ENCODE results near the gene PCDHGA11. TPM values are rescaled to one million over a fixed set of nuclear protein-coding genes. Genes with fewer than 3 reads are reported as not detected.
"Not testable (repeated sequence)": the region's sequence is repeated elsewhere in the genome, so short reads cannot be mapped to it uniquely, and the experiment has no call there.

The PCDHGA11 gene
- 1 to 10 TPM in 1 of 3 donors, under 1 TPM in 2; 0.32 to 1.1 (median 0.79) TPM for polyA plus RNA-seq

DNA sequence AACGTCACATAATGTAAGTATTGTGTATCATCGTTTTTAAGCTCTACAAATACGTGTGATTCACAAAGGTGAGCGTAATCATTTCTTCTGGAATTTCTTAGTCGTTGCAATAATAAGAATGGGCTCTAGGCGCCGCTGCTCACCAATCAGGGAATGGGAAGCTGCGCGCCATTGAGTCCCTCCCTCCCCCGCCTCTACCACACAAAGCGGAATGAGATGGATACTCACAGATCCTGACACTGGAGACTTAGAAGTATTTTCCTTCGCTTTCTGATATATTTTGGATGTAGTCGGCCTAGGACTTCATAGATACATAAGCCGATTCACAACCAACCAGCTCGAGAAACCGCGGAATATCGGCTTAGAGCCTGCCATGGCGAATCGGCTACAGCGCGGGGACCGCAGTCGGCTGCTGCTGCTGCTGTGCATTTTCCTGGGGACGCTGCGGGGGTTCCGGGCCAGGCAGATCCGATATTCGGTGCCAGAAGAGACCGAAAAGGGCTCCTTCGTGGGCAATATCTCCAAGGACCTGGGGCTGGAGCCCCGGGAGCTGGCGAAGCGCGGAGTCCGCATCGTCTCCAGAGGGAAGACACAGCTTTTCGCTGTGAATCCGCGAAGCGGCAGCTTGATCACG, at the start of gene PCDHGA11:
TSS of gene PCDHGA11 (plus strand) at position 197 of the 634 bp plus-strand sequence. CDS start at position 374, 177 bp downstream.
- WGBS, 3 donors, result 9 to 11% (median 10%) methylated on average over 42 of the region's 42 CpGs
- H3K27ac ChIP-seq (ENCODE audit: low read depth, low read length), result no peak within 1 kb of the TSS

- H3K27ac ChIP-seq (ENCODE audit: low read depth, low read length), result no peak overlapping the region
- WGBS, 3 donors, result 27 to 34% (median 29%) methylated on average over 69 of the region's 69 CpGs
Measured at GRCh38 chr5:141371572-141372475, 49.0 kb upstream of the PCDHGA11 start.

DNA sequence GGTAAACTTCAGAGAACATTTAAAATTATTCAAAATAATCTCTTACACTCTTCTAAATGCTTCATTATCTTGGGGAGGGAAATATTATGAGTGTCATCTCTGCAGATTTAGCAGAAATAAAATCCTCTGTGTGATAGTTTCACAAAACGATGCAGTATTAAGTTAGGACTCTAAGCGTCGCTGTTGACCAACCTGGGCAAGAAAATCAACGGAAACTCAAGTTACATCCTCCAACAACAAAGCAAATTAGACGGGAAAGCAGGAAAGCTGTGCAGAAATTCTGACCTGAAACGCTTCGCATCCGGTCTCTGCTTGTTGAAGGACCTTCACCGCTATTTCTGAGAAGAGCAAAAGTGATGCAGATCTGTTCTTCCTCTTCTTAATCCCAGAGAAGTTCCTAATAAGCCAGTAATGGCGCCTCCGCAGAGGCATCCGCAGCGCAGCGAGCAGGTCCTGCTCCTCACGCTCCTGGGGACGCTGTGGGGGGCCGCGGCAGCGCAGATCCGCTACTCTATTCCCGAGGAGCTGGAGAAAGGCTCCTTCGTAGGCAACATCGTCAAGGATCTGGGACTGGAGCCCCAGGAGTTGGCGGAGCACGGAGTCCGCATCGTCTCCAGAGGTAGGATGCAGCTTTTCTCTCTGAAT, 47.1 kb upstream of the PCDHGA11 start, which contains the start of gene PCDHGA6:
TSS of gene PCDHGA6 (plus strand) at position 219 of the 645 bp plus-strand sequence. CDS start at position 412, 193 bp downstream.
- 10 to 20% (median 17%) methylated on average over 27 of the region's 27 CpGs for WGBS, 3 donors

GRCh38 chr5:141374627-141375026, 46.2 kb upstream of the PCDHGA11 start:
- no peak overlapping the region for H3K27ac ChIP-seq (ENCODE audit: low read depth, low read length)
- 53 to 60% (median 55%) methylated on average over 14 of the region's 14 CpGs for WGBS, 3 donors

More for the DNA sequence above, 47.1 kb upstream of the PCDHGA11 start, which contains the start of gene PCDHGA6:
- H3K27ac ChIP-seq (ENCODE audit: low read depth, low read length), result no peak within 1 kb of the TSS

- 42 to 50% (median 45%) methylated on average over 37 to 41 of the region's 48 CpGs for WGBS, 3 donors
- not testable (repeated sequence) for H3K27ac ChIP-seq (ENCODE audit: low read depth, low read length)
Measured at GRCh38 chr5:141375444-141376155, 45.3 kb upstream of the PCDHGA11 start.

GRCh38 chr5:141382469-141383294, 38.2 kb upstream of the PCDHGA11 start, which contains the start of gene PCDHGA7:
Gene PCDHGA7, plus strand, starts transcription at chr5:141382742. Its CDS starts 158 bp downstream, at chr5:141382900.
- H3K27ac ChIP-seq (ENCODE audit: low read depth, low read length), result no peak within 1 kb of the TSS
- WGBS, 3 donors, result 12 to 15% (median 14%) methylated on average over 37 of the region's 37 CpGs

DNA sequence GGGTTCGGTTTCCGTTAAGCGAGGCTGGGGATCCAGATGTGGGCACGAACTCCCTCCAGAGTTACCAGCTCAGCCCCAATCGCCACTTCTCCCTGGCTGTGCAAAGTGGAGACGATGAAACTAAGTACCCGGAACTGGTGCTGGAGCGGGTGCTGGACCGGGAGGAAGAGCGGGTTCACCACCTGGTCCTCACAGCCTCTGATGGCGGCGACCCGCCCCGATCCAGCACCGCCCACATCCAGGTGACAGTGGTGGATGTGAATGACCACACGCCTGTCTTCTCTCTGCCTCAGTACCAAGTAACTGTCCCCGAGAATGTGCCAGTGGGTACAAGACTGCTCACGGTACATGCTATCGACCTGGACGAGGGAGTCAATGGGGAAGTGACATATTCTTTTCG, 37.5 kb upstream of the PCDHGA11 start:
- WGBS, 3 donors, result 27 to 35% (median 34%) methylated on average over 21 of the region's 21 CpGs
- no peak overlapping the region for H3K27ac ChIP-seq (ENCODE audit: low read depth, low read length)

DNA sequence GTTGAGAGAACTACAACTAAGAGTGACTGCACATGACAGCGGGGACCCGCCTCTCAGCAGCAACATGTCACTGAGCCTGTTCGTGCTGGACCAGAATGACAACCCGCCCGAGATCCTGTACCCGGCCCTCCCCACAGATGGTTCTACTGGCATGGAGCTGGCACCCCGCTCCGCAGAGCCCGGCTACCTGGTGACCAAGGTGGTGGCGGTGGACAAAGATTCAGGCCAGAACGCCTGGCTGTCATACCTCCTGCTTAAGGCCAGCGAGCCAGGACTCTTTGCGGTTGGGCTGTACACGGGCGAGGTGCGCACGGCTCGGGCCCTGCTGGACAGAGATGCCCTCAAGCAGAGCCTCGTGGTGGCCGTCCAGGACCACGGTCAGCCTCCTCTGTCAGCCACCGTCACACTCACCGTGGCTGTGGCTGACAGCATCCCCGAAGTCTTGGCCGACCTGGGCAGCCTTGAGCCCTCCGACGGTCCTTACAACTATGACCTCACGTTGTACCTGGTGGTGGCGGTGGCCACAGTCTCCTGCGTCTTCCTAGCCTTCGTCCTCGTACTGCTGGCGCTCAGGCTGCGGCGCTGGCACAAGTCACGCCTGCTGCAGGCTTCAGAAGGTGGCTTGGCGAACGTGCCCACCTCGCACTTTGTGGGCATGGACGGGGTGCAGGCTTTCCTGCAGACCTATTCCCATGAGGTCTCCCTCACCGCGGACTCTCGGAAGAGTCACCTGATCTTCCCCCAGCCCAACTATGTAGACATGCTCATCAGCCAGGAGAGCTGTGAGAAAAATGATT, 36.2 kb upstream of the PCDHGA11 start:
- H3K27ac ChIP-seq (ENCODE audit: low read depth, low read length), result no peak overlapping the region
- WGBS, 3 donors, result 43 to 48% (median 45%) methylated on average over 43 of the region's 43 CpGs

- 6 to 13% (median 11%) methylated on average over 17 to 21 of the region's 40 CpGs for WGBS, 3 donors
- H3K27ac ChIP-seq (ENCODE audit: low read depth, low read length), result not testable (repeated sequence)
Measured at GRCh38 chr5:141387557-141388311, 33.1 kb upstream of the PCDHGA11 start, which contains the start of gene PCDHGB4. Gene PCDHGB4, plus strand, starts transcription at chr5:141387698. Its CDS starts 187 bp downstream, at chr5:141387885.

- no peak overlapping the region for H3K27ac ChIP-seq (ENCODE audit: low read depth, low read length)
- WGBS, 3 donors, result 41 to 48% (median 44%) methylated on average over 10 of the region's 10 CpGs
Measured at GRCh38 chr5:141388661-141389060, 32.2 kb upstream of the PCDHGA11 start.

- H3K27ac ChIP-seq (ENCODE audit: low read depth, low read length), result no peak overlapping the region
- WGBS, 3 donors, result 31 to 33% (median 32%) methylated on average over 73 to 77 of the region's 77 CpGs
Measured at GRCh38 chr5:141389153-141390042, 31.5 kb upstream of the PCDHGA11 start.

- 22 to 29% (median 28%) methylated on average over 38 of the region's 38 CpGs for WGBS, 3 donors
- no peak within 1 kb of the TSS for H3K27ac ChIP-seq (ENCODE audit: low read depth, low read length)
Measured at GRCh38 chr5:141392429-141393198, 28.2 kb upstream of the PCDHGA11 start, which contains the start of gene PCDHGA8. Gene PCDHGA8, plus strand, starts transcription at chr5:141392633. Its CDS starts 181 bp downstream, at chr5:141392814.

DNA sequence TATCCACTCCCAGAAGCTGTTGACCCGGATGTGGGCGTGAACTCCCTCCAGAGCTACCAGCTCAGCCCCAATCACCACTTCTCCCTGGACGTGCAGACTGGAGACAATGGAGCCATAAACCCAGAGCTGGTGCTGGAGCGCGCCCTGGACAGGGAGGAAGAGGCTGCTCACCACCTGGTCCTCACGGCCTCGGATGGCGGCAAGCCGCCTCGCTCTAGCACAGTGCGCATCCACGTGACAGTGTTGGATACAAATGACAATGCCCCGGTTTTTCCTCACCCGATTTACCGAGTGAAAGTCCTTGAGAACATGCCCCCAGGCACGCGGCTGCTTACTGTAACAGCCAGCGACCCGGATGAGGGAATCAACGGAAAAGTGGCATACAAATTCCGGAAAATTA, 27.6 kb upstream of the PCDHGA11 start:
- 33 to 35% (median 34%) methylated on average over 21 of the region's 21 CpGs for WGBS, 3 donors

More for the DNA sequence above, 27.6 kb upstream of the PCDHGA11 start:
- no peak overlapping the region for H3K27ac ChIP-seq (ENCODE audit: low read depth, low read length)

Data from adipose tissue (tissue), 3 donors.